ENCODE measurements around the gene STPG2.

STPG2 gene

DNA sequence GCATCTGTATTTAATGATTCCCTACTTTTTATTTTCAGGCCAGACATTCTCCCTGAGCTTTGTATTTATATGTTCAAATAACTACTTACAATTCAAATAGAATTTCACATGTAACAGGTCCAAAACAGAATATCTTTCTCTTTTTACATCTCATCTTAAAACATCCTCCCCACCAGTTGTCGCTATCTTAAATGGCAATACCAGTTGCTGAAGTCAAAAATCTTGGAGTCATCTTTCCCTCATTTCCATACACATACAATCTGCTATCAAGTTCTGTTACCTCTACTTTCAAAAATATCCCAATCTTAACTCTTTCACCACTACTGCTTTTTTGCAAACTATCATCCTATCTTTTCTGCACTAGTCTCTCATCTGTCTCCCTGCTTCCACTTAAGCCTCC lies 330.5 kb downstream of the STPG2 start:
- DNase-seq (ENCODE audit: low read depth) = no peak

GRCh38 chr4:97786306-97786920 lies 356.9 kb downstream of the STPG2 start:
- DNase-seq (ENCODE audit: low read depth) = no peak

- DNase-seq (ENCODE audit: low read depth) = no peak
These were observed 365.1 kb downstream of the STPG2 start for GRCh38 chr4:97778174-97778573.

DNA sequence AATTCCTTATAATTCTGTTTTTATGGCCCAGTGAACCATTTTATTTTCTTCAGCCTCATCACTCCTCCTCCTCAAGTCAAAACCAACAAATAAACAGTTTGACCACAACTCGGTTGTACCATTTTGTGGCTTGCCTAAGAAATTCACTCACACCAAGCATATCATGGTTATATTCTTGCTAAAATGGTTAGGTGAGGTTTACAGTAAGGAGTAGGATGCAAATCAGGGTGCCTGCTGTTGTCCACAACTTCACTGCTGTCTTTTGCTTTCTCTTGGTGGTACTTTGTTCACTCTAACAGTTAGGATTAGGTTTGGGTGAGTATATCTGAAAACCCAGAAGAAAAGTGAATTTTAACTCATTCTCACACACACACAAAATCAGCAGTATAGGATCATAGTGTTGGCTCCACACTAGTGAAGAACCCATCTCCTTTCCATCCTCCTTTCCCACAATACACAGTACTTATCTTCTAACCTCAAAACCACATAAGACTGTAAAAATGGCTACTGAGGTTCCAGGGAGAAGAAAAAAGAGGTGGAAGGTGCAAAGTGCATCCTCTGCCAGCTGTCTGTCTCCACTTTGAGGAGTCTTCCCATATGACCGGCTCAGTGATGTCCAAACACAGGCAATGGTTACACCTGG lies 368.8 kb downstream of the STPG2 start:
- DNase-seq (ENCODE audit: low read depth) = no peak

- no peak for DNase-seq (ENCODE audit: low read depth)
These were observed 373.1 kb downstream of the STPG2 start for GRCh38 chr4:97770222-97770621.

DNA sequence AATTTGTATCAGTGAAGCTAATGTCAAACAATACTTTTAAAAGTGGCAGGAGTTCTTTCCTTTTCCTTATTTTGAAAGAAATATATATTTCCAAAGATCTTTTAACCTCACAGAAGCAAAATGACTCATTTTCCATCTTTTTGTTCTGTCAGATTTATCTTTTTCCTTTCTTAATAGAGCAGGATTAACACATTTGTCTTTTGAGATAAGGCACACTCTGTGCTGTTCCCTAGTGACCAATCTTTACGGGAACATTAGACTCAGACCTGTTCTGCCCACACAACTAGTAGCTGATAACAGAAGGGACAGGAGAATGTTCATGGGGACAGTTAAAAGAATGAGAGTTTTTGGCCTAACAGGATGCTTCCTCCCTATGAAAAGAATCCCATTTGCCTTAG lies 381.2 kb downstream of the STPG2 start:
- no peak for DNase-seq (ENCODE audit: low read depth)

DNA sequence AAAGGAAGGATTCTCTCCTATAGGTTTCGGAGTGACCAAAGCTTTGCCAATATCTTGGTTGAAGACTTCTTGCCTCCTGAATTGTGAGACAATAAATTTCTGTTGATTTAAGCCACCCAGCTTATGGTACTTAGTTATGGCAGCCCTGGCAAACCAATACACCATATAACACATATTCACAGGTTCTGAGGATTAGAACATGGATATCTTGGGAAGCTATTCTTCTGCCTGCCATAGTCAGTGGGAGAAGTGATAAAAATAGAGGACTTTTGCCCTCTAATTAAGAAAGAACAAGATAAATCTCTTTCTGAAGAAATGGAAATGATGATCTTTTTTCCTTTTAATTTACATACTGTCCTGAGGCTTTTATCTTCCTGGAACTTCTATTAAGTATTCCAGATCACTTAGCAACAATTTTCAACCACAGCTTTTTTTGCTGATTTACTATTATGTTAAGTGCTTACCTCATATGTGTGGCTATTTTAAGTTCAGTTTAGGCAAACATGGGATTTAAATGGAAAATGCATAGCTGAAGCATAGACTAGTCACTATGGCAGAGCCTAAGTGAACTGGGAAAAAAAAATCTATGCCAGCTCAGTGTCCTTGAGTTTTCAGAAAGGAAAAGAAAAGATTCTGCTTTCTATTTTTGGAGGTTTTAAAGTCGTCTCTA lies 381.7 kb downstream of the STPG2 start:
- DNase-seq (ENCODE audit: low read depth) = no peak

- no peak for DNase-seq (ENCODE audit: low read depth)
These were observed 383.5 kb downstream of the STPG2 start for GRCh38 chr4:97759785-97760184.

GRCh38 chr4:97752599-97752998 lies 390.7 kb downstream of the STPG2 start:
- no peak for DNase-seq (ENCODE audit: low read depth)

- DNase-seq (ENCODE audit: low read depth) = no peak
These were observed 395.3 kb downstream of the STPG2 start for GRCh38 chr4:97747945-97748344.

GRCh38 chr4:97720869-97721432 lies 422.3 kb downstream of the STPG2 start:
- DNase-seq (ENCODE audit: low read depth) = no peak

DNA sequence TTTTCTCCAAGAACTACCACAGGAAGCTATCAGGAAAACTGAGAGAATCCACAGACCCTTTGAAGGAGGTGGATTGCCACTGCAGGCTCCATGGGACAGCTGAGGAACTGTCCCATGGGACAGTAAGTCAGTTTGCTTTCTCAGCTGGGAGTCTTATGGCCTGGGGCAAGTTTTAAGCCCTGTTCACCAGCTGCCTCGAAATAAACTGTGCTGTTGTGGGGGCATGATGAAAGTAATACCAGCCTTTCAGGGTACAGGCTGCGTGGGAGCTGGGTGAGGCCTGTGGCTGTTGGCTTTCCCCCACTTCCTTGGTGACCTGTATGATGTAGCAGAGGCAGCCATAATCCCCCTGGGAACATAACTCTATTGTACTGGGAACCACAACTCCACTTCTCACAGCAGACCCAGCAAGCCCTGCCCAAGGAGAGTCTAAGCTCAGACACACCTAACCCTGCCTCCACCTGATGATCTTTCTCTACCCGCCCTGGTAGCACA lies 452.1 kb downstream of the STPG2 start:
- DNase-seq (ENCODE audit: low read depth) = no peak

DNA sequence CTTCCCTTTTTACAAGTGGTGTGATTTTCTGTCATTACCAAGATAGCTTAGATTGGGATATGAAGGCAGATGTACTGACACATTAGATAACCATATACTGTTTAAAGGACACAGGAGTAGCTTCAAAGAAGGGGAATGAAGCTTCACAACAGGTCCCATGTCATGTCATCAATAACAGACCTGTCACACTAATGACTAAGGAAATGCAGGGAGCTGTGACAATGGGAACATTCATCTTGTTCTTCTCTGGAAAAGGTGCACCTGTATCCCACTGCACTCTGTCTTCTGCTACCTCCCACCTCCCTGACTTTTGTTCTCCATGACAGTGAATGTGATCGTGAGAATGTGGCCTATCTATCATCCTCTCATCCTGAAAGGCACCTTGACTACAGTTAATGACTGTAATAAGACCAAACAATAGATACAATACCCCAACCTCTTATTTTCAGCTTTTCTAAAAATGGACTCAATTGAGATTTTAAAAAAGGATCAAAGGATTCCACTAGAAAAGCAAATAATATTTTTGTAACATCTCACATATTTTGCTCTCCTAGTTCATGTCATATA lies 472.5 kb downstream of the STPG2 start:
- DNase-seq (ENCODE audit: low read depth) = no peak

GRCh38 chr4:97665553-97665952 lies 477.7 kb downstream of the STPG2 start:
- DNase-seq (ENCODE audit: low read depth) = no peak

- no peak for DNase-seq (ENCODE audit: low read depth)
These were observed 478.5 kb downstream of the STPG2 start for GRCh38 chr4:97664741-97665140.

- no peak for DNase-seq (ENCODE audit: low read depth)
These were observed 481.1 kb downstream of the STPG2 start for GRCh38 chr4:97662133-97662532.

DNA sequence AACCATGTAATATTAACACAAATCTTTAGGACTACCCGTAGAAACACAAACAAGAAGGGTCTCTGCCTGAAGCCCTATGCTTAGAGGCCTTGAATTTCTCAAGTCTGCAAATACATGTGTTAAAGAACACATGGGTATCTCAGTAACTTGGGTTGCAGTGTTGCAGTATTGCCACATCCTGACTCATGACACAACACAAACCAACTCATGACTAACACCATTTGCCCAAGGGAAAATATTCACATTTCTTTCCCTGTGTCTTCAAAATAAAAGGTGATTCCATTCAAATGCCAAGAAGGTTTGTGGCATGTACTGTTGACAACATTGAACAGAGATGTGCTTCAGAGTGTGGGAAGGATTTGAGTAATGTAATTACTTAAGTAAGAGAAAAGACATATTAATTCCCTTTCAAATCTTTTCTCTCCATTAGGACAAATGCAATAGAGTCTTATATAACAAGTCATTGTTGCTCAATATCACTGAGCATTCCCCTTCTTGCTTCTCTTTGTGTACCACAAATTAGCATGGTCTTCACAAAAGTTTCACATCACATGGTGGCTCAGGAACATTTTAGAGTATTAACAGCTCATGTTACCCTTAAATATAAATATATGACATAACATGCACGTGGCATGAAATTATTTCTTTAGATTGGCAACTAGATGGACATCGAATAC lies 487.1 kb downstream of the STPG2 start:
- DNase-seq (ENCODE audit: low read depth) = no peak

DNA sequence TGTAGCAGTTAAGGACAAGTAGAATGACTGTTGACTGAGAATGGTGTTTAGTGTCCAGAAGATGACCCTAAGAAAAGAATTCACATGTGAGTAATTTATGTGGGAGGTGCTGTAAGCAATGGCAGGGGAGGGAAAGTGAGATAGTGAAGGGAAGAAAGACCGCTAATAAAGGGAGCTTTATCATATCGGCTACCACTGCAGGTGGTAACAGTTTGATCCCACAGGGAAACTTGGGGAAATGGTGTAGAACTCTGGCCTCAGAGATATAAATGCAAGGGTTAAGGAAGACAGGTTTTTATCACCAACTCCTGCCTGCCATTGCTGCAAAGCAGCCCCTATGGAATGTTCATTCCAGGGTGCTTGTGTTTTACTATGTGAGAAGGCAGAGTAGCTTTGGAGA lies 489.6 kb downstream of the STPG2 start:
- no peak for DNase-seq (ENCODE audit: low read depth)

GRCh38 chr4:97646997-97647396 lies 496.3 kb downstream of the STPG2 start:
- no peak for DNase-seq (ENCODE audit: low read depth)

- DNase-seq (ENCODE audit: low read depth) = no peak
These were observed 498.0 kb downstream of the STPG2 start for GRCh38 chr4:97645071-97645821.

DNA sequence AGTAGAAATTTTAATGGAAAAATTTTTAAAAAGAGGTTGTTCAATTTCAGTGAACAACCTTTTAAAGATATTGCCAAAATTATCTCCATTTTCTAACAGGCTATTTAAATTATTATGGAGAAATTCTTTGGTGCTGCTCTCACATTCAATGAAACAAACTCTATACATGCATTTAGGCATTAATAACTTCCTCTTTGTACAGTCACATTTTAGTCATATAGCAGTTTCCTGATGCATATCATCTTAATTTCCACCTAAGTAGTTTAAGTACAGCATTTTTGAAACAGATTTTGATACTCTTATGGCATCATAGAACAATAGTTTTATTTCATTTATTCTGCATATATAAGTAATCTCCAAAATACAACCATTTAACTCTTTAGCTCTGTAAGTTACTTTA lies 500.1 kb downstream of the STPG2 start:
- no peak for DNase-seq (ENCODE audit: low read depth)

Measured in activated T-cell treated with anti-CD3 and anti-CD28 coated beads for 24 hours (primary cell).